Fibroblast of skin of abdomen (primary cell): ENCODE data around the gene KCNJ1.
A peak's percentile ranks its signal among the peaks of the same experiment; 100 is the strongest.

Source experiments
- DNase-seq: peaks from one replicate; pipeline ENCODE4 v3.0.0-alpha.2; 2013

KCNJ1 gene

GRCh38 chr11:128846985-128847384 is 20.1 kb downstream of the KCNJ1 start:
- no peak for DNase-seq

- no peak for DNase-seq
Measured at GRCh38 chr11:128845334-128845780, 21.7 kb downstream of the KCNJ1 start.

- no peak for DNase-seq
Measured at GRCh38 chr11:128843198-128843785, 23.8 kb downstream of the KCNJ1 start.

GRCh38 chr11:128841461-128842072 is 25.5 kb downstream of the KCNJ1 start:
- DNase-seq = no peak

- DNase-seq = no peak
Measured at GRCh38 chr11:128840783-128841182, 26.3 kb downstream of the KCNJ1 start.

GRCh38 chr11:128840137-128840536 is 27.0 kb downstream of the KCNJ1 start:
- DNase-seq = no peak

- DNase-seq = no peak
Measured at GRCh38 chr11:128839081-128839480, 28.0 kb downstream of the KCNJ1 start.

- DNase-seq = no peak
Measured at GRCh38 chr11:128837627-128838026, 29.5 kb downstream of the KCNJ1 start.

GRCh38 chr11:128835741-128836430 is 31.2 kb downstream of the KCNJ1 start:
- peak; percentile 66 for DNase-seq

GRCh38 chr11:128834157-128834556 is 32.9 kb downstream of the KCNJ1 start:
- DNase-seq = no peak

- DNase-seq = no peak
Measured at GRCh38 chr11:128832121-128832497, 35.0 kb downstream of the KCNJ1 start.

- DNase-seq = peak; percentile 81
Measured at GRCh38 chr11:128831174-128832120, 35.6 kb downstream of the KCNJ1 start.

GRCh38 chr11:128830290-128831173 is 36.6 kb downstream of the KCNJ1 start:
- no peak for DNase-seq

- DNase-seq = no peak
Measured at GRCh38 chr11:128828350-128828749, 38.7 kb downstream of the KCNJ1 start.

GRCh38 chr11:128827191-128827893 is 39.8 kb downstream of the KCNJ1 start:
- no peak for DNase-seq

GRCh38 chr11:128825050-128825784 is 41.9 kb downstream of the KCNJ1 start:
- DNase-seq = no peak

GRCh38 chr11:128824191-128825049 is 42.7 kb downstream of the KCNJ1 start:
- no peak for DNase-seq

GRCh38 chr11:128823753-128824152 is 43.3 kb downstream of the KCNJ1 start:
- DNase-seq = no peak

- DNase-seq = no peak
Measured at GRCh38 chr11:128822130-128822529, 45.0 kb downstream of the KCNJ1 start.
